Stimulated activated naive CD8-positive, alpha-beta T cell treated with anti-CD3 and anti-CD28 coated beads, Interleukin-15, amount 100 ng/mL, for 72 hours (primary cell): ENCODE results near the gene SPIC.
A peak's percentile ranks its signal among the peaks of the same experiment; 100 is the strongest.

Experiments used
- ATAC-seq: fragments of 150-1000 bp; cut with Tn5 transposase; 2 replicates; pipeline ENCODE4 v1.10.0; 2021; ENCODE audit warnings: mild to moderate bottlenecking, moderate library complexity
- DNase-seq, 2 donors: peaks; one replicate each; pipeline ENCODE4 v3.0.0; 2021 to 2022
- H3K27ac Mint-ChIP-seq, 2 donors: one replicate each; pipeline ENCODE4 v1.8.0; 2022; ENCODE audit warnings: mild to moderate bottlenecking in 2 of 2, mixed read lengths in 2 of 2, moderate library complexity in 2 of 2
- H3K27me3 Mint-ChIP-seq: one replicate; pipeline ENCODE4 v1.8.0; 2022; ENCODE audit warnings: mixed read lengths
- H3K4me1 Mint-ChIP-seq: one replicate; pipeline ENCODE4 v1.8.0; 2022; ENCODE audit warnings: mild to moderate bottlenecking, mixed read lengths
- H3K4me3 Mint-ChIP-seq, 2 donors: one replicate each; pipeline ENCODE4 v1.8.0; 2022; ENCODE audit warnings: mild to moderate bottlenecking in 2 of 2, mixed read lengths in 2 of 2, moderate library complexity in 1 of 2
- H3K9me3 Mint-ChIP-seq, 2 donors: one replicate each; pipeline ENCODE4 v1.8.0; 2022; ENCODE audit warnings: mixed read lengths in 2 of 2

SPIC gene

DNA sequence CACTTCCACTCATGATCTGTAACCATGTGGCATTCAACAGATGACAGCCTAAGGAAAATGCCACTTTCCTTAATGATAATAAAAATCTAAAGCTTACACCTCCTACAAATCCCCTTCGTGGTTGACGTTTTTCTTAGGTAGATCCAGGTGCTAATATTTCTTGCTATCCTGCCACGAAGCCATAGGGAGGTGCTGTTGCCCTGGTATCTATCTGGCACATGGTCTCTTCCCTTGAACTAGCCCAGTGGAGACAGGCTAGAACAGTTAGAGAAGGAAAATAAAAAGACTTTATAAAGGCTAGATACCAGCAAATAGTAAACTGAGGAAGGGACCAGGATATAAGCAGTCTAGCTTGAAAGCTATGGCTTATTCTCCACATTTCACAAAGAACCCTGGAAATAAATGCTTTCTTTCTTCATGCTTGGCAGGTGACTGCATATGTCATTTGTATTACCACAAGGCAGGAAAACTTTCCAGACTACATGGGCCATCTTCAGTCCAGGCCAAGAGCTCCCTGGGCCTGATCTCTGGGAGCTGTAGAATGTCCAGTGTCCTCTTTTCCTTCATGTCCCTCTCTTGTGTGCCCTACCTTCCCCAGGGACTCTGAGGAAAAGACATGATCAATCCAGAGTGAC, 15.3 kb downstream of the SPIC start:
- no peaks in the 10 kb centered on the region for H3K4me1 Mint-ChIP-seq
- H3K4me3 Mint-ChIP-seq: no peak overlapping the region
- H3K9me3 Mint-ChIP-seq: peaks cover 0 to 7% of the 10 kb centered on the region in 2 donors
- peak; percentile 54 for ATAC-seq
- H3K27ac Mint-ChIP-seq: no peak overlapping the region
- H3K27me3 Mint-ChIP-seq: peaks cover 23% of the 10 kb centered on the region
- peak in 1 of 2 donors; percentile 1 for DNase-seq

GRCh38 chr12:101491329-101491728, 16.2 kb downstream of the SPIC start:
- Mint-ChIP-seq H3K27me3 (peaks cover 23% of the 10 kb centered on the region), H3K4me1 (no peaks in the 10 kb centered on the region), H3K4me3 (no peak overlapping the region), H3K9me3 (peaks cover 0 to 7% of the 10 kb centered on the region in 2 donors), H3K27ac (no peak overlapping the region)
- DNase-seq: no peak
- ATAC-seq: no peak

DNA sequence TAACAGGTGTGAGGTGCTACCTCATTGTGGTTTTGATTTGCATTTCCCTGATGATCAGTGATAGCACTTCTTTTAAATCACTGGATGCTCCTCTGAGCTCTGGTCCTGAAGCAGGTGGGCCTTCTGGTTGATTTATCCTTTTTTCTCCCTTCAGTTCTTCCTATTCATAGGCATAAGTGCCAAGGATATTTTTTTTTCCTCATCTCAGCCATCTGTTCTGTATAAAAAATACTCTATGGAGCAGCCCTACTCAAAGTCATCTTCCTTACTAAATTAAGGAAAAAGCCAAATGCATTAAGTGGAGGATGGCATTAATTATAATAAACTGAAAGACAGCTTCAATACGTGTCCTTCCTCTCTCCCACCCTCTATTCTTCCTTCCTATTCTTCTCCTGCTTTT, 18.4 kb downstream of the SPIC start:
- Mint-ChIP-seq H3K4me1 (no peaks in the 10 kb centered on the region), H3K4me3 (no peak overlapping the region), H3K27me3 (peaks cover 19% of the 10 kb centered on the region), H3K27ac (no peak overlapping the region), H3K9me3 (peaks cover 0 to 7% of the 10 kb centered on the region in 2 donors)
- DNase-seq: no peak
- ATAC-seq: no peak

DNA sequence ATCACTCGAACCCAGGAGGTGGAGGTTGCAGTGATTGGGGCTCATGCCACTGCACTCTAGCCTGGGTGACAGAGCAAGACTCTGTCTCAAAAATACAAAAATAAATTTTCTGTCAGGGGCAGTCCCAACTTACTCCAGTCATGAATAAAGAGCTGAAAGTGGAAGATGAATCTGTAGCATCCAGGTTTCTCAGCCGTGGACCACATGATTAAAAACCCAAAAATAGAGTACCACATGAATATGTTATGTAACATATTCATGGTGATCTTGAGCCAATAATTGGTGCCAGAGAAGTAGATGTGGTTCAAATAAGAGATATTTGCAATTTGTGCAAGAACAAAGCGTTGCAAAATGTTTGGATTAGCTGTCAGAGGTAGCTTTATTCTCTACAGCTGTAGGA, 23.1 kb downstream of the SPIC start:
- Mint-ChIP-seq H3K4me1 (no peaks in the 10 kb centered on the region), H3K4me3 (no peak overlapping the region), H3K9me3 (no peaks in the 10 kb centered on the region), H3K27me3 (peaks cover 14% of the 10 kb centered on the region), H3K27ac (no peak overlapping the region)
- no peak for DNase-seq
- ATAC-seq: no peak

DNA sequence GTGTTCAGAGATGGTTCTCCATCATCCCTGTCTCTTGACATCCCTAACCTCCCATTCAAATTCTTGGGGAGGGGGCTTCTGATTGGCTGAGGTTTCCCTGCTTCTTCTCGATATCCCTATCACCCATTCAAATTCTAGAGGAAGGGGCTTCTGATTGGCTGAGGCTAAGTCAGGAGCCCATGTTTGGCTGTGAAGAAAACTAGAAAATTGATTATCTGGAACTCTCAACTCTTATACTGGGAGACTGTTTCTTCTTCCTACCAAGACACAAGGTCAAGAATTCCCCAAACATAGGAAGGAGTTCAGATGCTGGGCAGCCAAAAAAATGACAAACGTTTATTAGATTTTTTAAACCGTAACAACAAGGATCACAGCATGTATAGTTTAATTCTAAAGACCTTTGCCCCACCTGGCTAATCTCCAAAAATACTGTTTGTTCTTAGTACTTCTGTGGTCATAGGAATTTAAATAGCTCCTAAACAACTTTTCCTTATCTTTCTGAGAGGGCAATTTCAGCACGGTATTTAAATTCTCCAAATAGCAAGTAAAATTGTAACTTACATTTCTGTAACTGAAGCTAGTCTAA, 26.4 kb downstream of the SPIC start:
- no peaks in the 10 kb centered on the region for H3K4me1 Mint-ChIP-seq
- H3K27me3 Mint-ChIP-seq: peaks cover 18% of the 10 kb centered on the region
- no peak for ATAC-seq
- no peaks in the 10 kb centered on the region for H3K9me3 Mint-ChIP-seq
- no peak overlapping the region for H3K27ac Mint-ChIP-seq
- DNase-seq: no peak
- H3K4me3 Mint-ChIP-seq: no peak overlapping the region

GRCh38 chr12:101521136-101521535, 46.0 kb downstream of the SPIC start:
- H3K27me3 Mint-ChIP-seq: peaks cover 8% of the 10 kb centered on the region
- peaks cover 4 to 8% of the 10 kb centered on the region in 2 donors for H3K9me3 Mint-ChIP-seq
- peaks cover 4% of the 10 kb centered on the region for H3K4me1 Mint-ChIP-seq
- DNase-seq: no peak
- no peak overlapping the region for H3K4me3 Mint-ChIP-seq
- no peak for ATAC-seq
- no peak overlapping the region for H3K27ac Mint-ChIP-seq

DNA sequence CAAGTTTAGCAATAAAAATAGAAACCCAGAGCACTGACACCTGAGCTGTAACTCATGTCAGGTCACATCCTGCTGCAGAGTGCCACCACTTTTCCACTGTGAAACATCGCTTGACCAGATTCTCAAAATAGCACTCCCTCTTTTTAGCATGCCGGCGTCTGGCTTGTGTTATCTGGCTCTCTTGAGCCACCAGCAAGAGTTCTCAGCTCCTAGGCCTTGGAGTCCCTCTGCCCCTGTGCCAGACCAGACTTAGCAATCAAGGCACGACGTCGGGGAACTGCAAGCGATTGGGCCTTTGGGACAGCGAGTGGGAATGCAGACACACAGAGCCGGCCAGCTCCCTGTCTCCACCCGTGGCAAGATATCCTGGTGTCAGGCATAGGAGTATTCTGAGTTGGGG, 52.5 kb downstream of the SPIC start:
- Mint-ChIP-seq H3K9me3 (no peaks in the 10 kb centered on the region), H3K4me3 (no peak overlapping the region), H3K27me3 (peaks cover 7% of the 10 kb centered on the region), H3K27ac (no peak overlapping the region), H3K4me1 (no peaks in the 10 kb centered on the region)
- no peak for DNase-seq
- ATAC-seq: no peak

DNA sequence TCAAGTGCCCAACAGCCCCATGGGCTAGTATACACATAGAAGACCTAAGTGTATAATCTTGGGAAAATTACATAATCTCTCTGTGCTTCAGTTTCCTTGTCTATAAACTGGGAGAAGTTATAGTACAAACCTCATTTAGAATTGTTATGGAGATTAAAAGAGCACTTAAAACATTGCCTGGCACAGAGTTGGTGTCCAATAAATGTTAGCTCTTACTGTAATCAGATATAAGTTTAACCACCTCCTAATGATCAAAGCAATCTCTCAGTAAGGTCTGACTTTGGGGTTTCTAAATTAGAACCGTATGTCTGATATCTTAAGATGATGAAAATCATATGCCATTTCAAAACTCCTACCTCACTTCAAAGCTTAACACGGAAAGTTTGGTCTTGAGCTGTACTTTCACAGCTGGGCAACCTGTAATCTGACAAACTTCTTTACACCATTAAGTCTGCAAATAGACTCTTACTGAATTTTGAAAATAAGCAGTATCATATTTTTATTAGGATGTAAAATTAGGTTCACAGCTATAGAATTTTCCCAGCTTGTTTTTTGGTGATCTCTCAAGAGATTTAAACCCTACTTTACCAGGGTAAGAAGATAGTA, 61.0 kb downstream of the SPIC start:
- Mint-ChIP-seq H3K27ac (no peak overlapping the region), H3K4me1 (no peaks in the 10 kb centered on the region), H3K9me3 (no peaks in the 10 kb centered on the region), H3K27me3 (peaks cover 14% of the 10 kb centered on the region), H3K4me3 (no peak overlapping the region)
- ATAC-seq: no peak
- DNase-seq: no peak
